ENCODE results near the gene MAP3K14. TPM values are rescaled to one million over a fixed set of nuclear protein-coding genes. Genes with fewer than 3 reads are reported as not detected.
A peak's percentile ranks its signal among the peaks of the same experiment; 100 is the strongest.

Gene MAP3K14
- total RNA-seq, 1 experiment from 2014 or later: 16.8 TPM

GRCh38 chr17:45342306-45342705 is 25.5 kb upstream of the MAP3K14 start:
- no peak overlapping the region for H3K27ac ChIP-seq (ENCODE audit: low read length)
- no peaks in the 10 kb centered on the region for H4K20me1 ChIP-seq (ENCODE audit: low read length)
- H3K9me3 ChIP-seq (ENCODE audit: low read length): no peaks in the 10 kb centered on the region
- no peak for DNase-seq
- H3K9ac ChIP-seq (ENCODE audit: low read length): no peak overlapping the region
- H3K4me1 ChIP-seq (ENCODE audit: insufficient read depth, low read length): no peaks in the 10 kb centered on the region
- POLR2A ChIA-PET (ENCODE audit: unreplicated experiment): no interaction called here
- BruUV-seq (replicated peaks): no TSS peak
- H3K4me3 ChIP-seq (ENCODE audit: low read length): no peak overlapping the region
- no peaks in the 10 kb centered on the region for H3F3A ChIP-seq (ENCODE audit: low read length, unreplicated experiment)
- H3K36me3 ChIP-seq (ENCODE audit: low read depth, low read length): no peaks in the 10 kb centered on the region
- CTCF ChIA-PET: no interaction called here
- no peaks in the 10 kb centered on the region for H3K27me3 ChIP-seq (ENCODE audit: low read length)
- TF ChIP-seq EZH2phosphoT487 (IDR thresholded peaks at IDR 0.05; ENCODE audit: borderline replicate concordance, low read length): no peak
- TF ChIP-seq CTCF (conservative IDR thresholded peaks at IDR 0.05; ENCODE audit: low read depth, low read length): no peak
- TF ChIP-seq EZH2 (IDR thresholded peaks at IDR 0.05; ENCODE audit: low read length, unreplicated experiment): no peak
- intact Hi-C loops (cut with micrococcal nuclease): no loop called here
- no peak overlapping the region for H3K4me2 ChIP-seq (ENCODE audit: low read length)
- H3K9me2 ChIP-seq (replicated peaks; ENCODE audit: low read length): no peaks in the 10 kb centered on the region
- no peak overlapping the region for H2AFZ ChIP-seq (ENCODE audit: low read length)
- no peaks in the 10 kb centered on the region for H3K79me2 ChIP-seq (ENCODE audit: low read length)
- ATAC-seq: no peak

GRCh38 chr17:45341533-45342158 is 24.8 kb upstream of the MAP3K14 start:
- DNase-seq (peak; percentile 36), ATAC-seq (peak; percentile 79)
- H3K36me3 ChIP-seq (ENCODE audit: low read depth, low read length): no peaks in the 10 kb centered on the region
- intact Hi-C loops (cut with micrococcal nuclease): no loop called here
- no peak overlapping the region for H3K9ac ChIP-seq (ENCODE audit: low read length)
- TF ChIP-seq EZH2phosphoT487 (IDR thresholded peaks at IDR 0.05; ENCODE audit: borderline replicate concordance, low read length) (no peak), EZH2 (IDR thresholded peaks at IDR 0.05; ENCODE audit: low read length, unreplicated experiment) (no peak), CTCF (conservative IDR thresholded peaks at IDR 0.05; ENCODE audit: low read depth, low read length) (no peak)
- ChIA-PET CTCF (no interaction called here), POLR2A (ENCODE audit: unreplicated experiment) (no interaction called here)
- H3K4me1 ChIP-seq (ENCODE audit: insufficient read depth, low read length): no peaks in the 10 kb centered on the region
- no peaks in the 10 kb centered on the region for H3K79me2 ChIP-seq (ENCODE audit: low read length)
- no peak overlapping the region for H3K27ac ChIP-seq (ENCODE audit: low read length)
- no peak overlapping the region for H3K4me3 ChIP-seq (ENCODE audit: low read length)
- H2AFZ ChIP-seq (ENCODE audit: low read length): no peak overlapping the region
- BruUV-seq (replicated peaks): no TSS peak
- no peaks in the 10 kb centered on the region for H3K27me3 ChIP-seq (ENCODE audit: low read length)
- no peak overlapping the region for H3K4me2 ChIP-seq (ENCODE audit: low read length)
- no peaks in the 10 kb centered on the region for H3K9me3 ChIP-seq (ENCODE audit: low read length)
- no peaks in the 10 kb centered on the region for H4K20me1 ChIP-seq (ENCODE audit: low read length)
- H3K9me2 ChIP-seq (replicated peaks; ENCODE audit: low read length): no peaks in the 10 kb centered on the region
- no peaks in the 10 kb centered on the region for H3F3A ChIP-seq (ENCODE audit: low read length, unreplicated experiment)
